Measurements from ENCODE around the gene CS.

DNA sequence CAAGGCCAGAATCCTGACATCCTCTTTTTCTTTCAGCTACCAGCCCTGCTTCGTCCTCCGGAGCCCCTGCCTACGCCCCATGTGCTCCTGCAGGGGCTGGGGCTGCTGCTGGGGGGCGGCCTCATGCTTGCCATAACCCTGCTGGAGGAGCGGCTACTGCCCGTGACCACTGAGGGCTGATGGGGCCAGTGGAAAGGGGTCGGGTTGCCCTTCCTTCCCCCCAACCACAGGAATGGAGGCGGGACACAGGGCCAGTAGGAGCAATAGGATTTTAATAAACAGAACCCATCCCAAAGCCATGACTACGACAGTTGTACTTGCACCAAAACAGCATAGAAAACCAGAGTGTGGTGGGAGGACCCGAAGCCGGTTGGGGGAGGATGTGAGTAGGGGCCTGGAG is 62.6 kb downstream of the CS start:
- TF ChIP-seq ZNF274 (IDR thresholded peaks at IDR 0.05; ENCODE audit: low read depth, low read length) = no peak
- TF ChIP-seq YY1 (IDR thresholded peaks at IDR 0.05; ENCODE audit: insufficient read depth, insufficient read length) = no peak
- TF ChIP-seq SUZ12 (IDR thresholded peaks at IDR 0.05; ENCODE audit: extremely low read depth, insufficient read depth, insufficient read length) = no peak

All from NT2/D1 (cell line).